GM06990 (cell line): ENCODE measurements around the gene SUGCT.

Source experiments
- DNase-seq: peaks from one replicate; pipeline ENCODE4 v3.0.0-alpha.2; 2011; ENCODE audit not compliant: insufficient read length; ENCODE audit errors: extremely low read depth
- H3K27me3 ChIP-seq: replicated peaks from 2 replicates; pipeline ENCODE4 v1.6.0; 2011; ENCODE audit warnings: low read length; ENCODE audit not compliant: control insufficient read depth, insufficient read depth
- H3K36me3 ChIP-seq: 2 replicates; pipeline ENCODE4 v1.5.1; 2011; ENCODE audit warnings: low read length; ENCODE audit not compliant: control insufficient read depth, insufficient read depth
- H3K4me3 ChIP-seq: replicated peaks from 2 replicates; pipeline ENCODE4 v1.5.1; 2011; ENCODE audit warnings: low read depth, mild to moderate bottlenecking, control low read depth, low read length
- TF ChIP-seq, protein P1 (sequence below): IDR thresholded peaks from 2 replicates; pipeline ENCODE4 v1.5.1; 2011; ENCODE audit warnings: low read length, control low read depth, mild to moderate bottlenecking, inconsistent platforms; ENCODE audit not compliant: insufficient read depth, poor library complexity, severe bottlenecking

The SUGCT gene

GRCh38 chr7:40097728-40098127, 37.1 kb upstream of the SUGCT start:
- Histone ChIP-seq H3K4me3 (no peak overlapping the region), H3K36me3 (peaks cover 2% of the 10 kb centered on the region), H3K27me3 (no peaks in the 10 kb centered on the region)
- DNase-seq = no peak
- TF ChIP-seq, protein P1, sequence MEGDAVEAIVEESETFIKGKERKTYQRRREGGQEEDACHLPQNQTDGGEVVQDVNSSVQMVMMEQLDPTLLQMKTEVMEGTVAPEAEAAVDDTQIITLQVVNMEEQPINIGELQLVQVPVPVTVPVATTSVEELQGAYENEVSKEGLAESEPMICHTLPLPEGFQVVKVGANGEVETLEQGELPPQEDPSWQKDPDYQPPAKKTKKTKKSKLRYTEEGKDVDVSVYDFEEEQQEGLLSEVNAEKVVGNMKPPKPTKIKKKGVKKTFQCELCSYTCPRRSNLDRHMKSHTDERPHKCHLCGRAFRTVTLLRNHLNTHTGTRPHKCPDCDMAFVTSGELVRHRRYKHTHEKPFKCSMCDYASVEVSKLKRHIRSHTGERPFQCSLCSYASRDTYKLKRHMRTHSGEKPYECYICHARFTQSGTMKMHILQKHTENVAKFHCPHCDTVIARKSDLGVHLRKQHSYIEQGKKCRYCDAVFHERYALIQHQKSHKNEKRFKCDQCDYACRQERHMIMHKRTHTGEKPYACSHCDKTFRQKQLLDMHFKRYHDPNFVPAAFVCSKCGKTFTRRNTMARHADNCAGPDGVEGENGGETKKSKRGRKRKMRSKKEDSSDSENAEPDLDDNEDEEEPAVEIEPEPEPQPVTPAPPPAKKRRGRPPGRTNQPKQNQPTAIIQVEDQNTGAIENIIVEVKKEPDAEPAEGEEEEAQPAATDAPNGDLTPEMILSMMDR = no peak

GRCh38 chr7:40098810-40099209, 36.0 kb upstream of the SUGCT start:
- Histone ChIP-seq H3K27me3 (no peaks in the 10 kb centered on the region), H3K36me3 (no peaks in the 10 kb centered on the region; the same call in none of the 2 replicates), H3K4me3 (no peak overlapping the region)
- DNase-seq = no peak
- TF ChIP-seq, protein P1 = no peak

DNA sequence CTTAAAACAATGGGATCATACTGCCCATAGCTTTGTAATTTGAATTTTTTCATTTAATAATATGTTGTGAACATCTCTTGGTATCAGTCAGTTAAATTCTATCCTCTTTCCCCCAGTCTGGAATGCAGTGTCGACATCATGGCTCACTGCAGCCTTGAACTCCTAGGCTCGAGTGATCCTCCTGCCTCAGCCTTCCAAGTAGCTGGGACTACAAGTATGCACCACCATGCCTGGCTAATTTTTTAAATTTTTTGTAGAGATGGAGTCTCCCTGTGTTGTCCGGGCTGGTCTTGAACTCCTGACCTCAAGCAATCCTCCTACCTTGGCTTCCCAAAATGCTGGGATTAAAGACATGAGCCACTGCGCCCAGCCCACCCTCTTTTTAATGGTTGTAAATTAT, 35.0 kb upstream of the SUGCT start:
- Histone ChIP-seq H3K4me3 (no peak overlapping the region), H3K36me3 (no peaks in the 10 kb centered on the region; the same call in 1 of the 2 replicates), H3K27me3 (no peaks in the 10 kb centered on the region)
- TF ChIP-seq, protein P1 = no peak
- no peak for DNase-seq

- no peak for DNase-seq
- H3K4me3 ChIP-seq = no peak overlapping the region
- H3K27me3 ChIP-seq = no peaks in the 10 kb centered on the region
- no peaks in the 10 kb centered on the region; the same call in 1 of the 2 replicates for H3K36me3 ChIP-seq
- TF ChIP-seq, protein P1 = no peak
These were observed 33.6 kb upstream of the SUGCT start for GRCh38 chr7:40101201-40101600.

GRCh38 chr7:40102897-40103296, 31.9 kb upstream of the SUGCT start:
- H3K27me3 ChIP-seq = no peaks in the 10 kb centered on the region
- H3K36me3 ChIP-seq = no peaks in the 10 kb centered on the region; the same call in 1 of the 2 replicates
- TF ChIP-seq, protein P1 = no peak
- no peak for DNase-seq
- H3K4me3 ChIP-seq = no peak overlapping the region

- Histone ChIP-seq H3K36me3 (no peaks in the 10 kb centered on the region), H3K27me3 (no peaks in the 10 kb centered on the region), H3K4me3 (no peak overlapping the region)
- DNase-seq = no peak
- TF ChIP-seq, protein P1 = no peak
These were observed 28.8 kb upstream of the SUGCT start for GRCh38 chr7:40105879-40106473.
